HCT116 (cell line): ENCODE data around the gene ATP6V1A.

Experiments
- CTCF ChIP-seq, 3 experiments: fragments of 200-600 bp in 1 of 3; sonication (generic) in 1 of 3; IDR thresholded peaks in 2 of 3; conservative IDR thresholded peaks in 1 of 3; 2 replicates each; pipeline ENCODE4 v1.5.1; 2012 to 2017; ENCODE audit warnings: low read depth in 2 of 3, low read length in 2 of 3, antibody characterized with exemption in 1 of 3, borderline replicate concordance in 1 of 3, control low read depth in 1 of 3, mild to moderate bottlenecking in 1 of 3, mixed read lengths in 1 of 3, mixed run types in 1 of 3, moderate library complexity in 1 of 3; ENCODE audit not compliant: insufficient read depth in 1 of 3
- SIN3A ChIP-seq: IDR thresholded peaks from 2 replicates; pipeline ENCODE4 v1.6.1; 2012; ENCODE audit warnings: low read depth

- TF ChIP-seq SIN3A (no peak), CTCF (IDR thresholded peaks at IDR 0.05 in 2 of 3, conservative IDR thresholded peaks at IDR 0.05 in 1 of 3; ENCODE audit: borderline replicate concordance in 1 of 3, insufficient read depth in 1 of 3, low read depth in 2 of 3, low read length in 2 of 3) (no peak)
Measured at GRCh38 chr3:113731694-113732093, 15.1 kb upstream of the ATP6V1A start.
